Measurements from ENCODE around the gene MRPS30. TPM values are rescaled to one million over a fixed set of nuclear protein-coding genes. Genes with fewer than 3 reads are reported as not detected.

MRPS30 gene
- polyA plus RNA-seq, 1 donor from 2014 or later, result 52.5 TPM

DNA sequence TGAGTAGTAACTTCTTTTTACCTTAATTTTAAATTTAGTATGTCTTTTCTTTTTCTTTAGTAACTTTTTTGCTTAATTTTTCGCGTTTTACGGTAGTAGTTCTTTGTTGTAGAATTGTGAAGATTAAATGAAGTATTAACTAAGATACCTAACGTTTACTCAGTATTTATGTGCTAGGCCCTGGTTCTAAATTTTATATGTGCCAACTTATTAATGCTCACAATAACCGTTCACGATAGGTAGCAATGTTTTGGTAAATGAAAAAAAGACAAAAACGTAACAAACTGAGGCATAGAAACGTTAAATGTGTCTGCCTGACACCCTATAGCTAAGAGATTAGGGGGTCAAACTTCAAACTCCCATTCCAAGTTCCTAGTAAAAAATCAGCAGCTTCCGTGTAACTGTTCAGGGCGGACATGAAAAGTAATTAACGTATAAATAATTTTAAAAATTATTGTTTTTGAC lies 1.2 kb downstream of the MRPS30 start:
- Histone ChIP-seq H3K9ac (ENCODE audit: low read length) (peak overlapping the region; percentile 92), H3K27ac (ENCODE audit: low read length) (peak overlapping the region; percentile 90), H3K4me2 (ENCODE audit: low read length) (peak overlapping the region; percentile 91), H3K9me2 (ENCODE audit: insufficient read depth, low read length) (no peaks in the 10 kb centered on the region), H3K36me3 (ENCODE audit: insufficient read depth, low read length) (no peaks in the 10 kb centered on the region), H3K27me3 (ENCODE audit: insufficient read depth, low read depth, low read length) (no peaks in the 10 kb centered on the region), H3K79me2 (replicated peaks; ENCODE audit: insufficient read depth, low read length) (peaks cover 37% of the 10 kb centered on the region), H2AFZ (ENCODE audit: low read depth, low read length) (no peak overlapping the region), H4K20me1 (ENCODE audit: insufficient read depth) (no peaks in the 10 kb centered on the region), H3K4me3 (ENCODE audit: low read length) (peak overlapping the region; percentile 84), H3F3A (ENCODE audit: insufficient read depth, low read length, poor library complexity, severe bottlenecking) (no peaks in the 10 kb centered on the region), H3K9me3 (ENCODE audit: low read length) (no peaks in the 10 kb centered on the region)
- TF ChIP-seq, protein P1, sequence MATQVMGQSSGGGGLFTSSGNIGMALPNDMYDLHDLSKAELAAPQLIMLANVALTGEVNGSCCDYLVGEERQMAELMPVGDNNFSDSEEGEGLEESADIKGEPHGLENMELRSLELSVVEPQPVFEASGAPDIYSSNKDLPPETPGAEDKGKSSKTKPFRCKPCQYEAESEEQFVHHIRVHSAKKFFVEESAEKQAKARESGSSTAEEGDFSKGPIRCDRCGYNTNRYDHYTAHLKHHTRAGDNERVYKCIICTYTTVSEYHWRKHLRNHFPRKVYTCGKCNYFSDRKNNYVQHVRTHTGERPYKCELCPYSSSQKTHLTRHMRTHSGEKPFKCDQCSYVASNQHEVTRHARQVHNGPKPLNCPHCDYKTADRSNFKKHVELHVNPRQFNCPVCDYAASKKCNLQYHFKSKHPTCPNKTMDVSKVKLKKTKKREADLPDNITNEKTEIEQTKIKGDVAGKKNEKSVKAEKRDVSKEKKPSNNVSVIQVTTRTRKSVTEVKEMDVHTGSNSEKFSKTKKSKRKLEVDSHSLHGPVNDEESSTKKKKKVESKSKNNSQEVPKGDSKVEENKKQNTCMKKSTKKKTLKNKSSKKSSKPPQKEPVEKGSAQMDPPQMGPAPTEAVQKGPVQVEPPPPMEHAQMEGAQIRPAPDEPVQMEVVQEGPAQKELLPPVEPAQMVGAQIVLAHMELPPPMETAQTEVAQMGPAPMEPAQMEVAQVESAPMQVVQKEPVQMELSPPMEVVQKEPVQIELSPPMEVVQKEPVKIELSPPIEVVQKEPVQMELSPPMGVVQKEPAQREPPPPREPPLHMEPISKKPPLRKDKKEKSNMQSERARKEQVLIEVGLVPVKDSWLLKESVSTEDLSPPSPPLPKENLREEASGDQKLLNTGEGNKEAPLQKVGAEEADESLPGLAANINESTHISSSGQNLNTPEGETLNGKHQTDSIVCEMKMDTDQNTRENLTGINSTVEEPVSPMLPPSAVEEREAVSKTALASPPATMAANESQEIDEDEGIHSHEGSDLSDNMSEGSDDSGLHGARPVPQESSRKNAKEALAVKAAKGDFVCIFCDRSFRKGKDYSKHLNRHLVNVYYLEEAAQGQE (IDR thresholded peaks at IDR 0.05; ENCODE audit: borderline replicate concordance), result no peak
- TF ChIP-seq RAD21 (conservative IDR thresholded peaks at IDR 0.05) (no peak), MXI1 (conservative IDR thresholded peaks at IDR 0.05; ENCODE audit: poor library complexity, severe bottlenecking) (no peak), TAF1 (IDR thresholded peaks at IDR 0.05; ENCODE audit: low read depth) (no peak), POLR2AphosphoS5 (IDR thresholded peaks at IDR 0.05) (no peak), EP300 (conservative IDR thresholded peaks at IDR 0.05; ENCODE audit: poor library complexity, severe bottlenecking) (no peak), SMC3 (conservative IDR thresholded peaks at IDR 0.05; ENCODE audit: poor library complexity) (no peak), EZH2 (IDR thresholded peaks at IDR 0.05; ENCODE audit: borderline replicate concordance, insufficient read depth, low read length, poor library complexity, severe bottlenecking) (no peak)
- TF ChIP-seq, protein P2, sequence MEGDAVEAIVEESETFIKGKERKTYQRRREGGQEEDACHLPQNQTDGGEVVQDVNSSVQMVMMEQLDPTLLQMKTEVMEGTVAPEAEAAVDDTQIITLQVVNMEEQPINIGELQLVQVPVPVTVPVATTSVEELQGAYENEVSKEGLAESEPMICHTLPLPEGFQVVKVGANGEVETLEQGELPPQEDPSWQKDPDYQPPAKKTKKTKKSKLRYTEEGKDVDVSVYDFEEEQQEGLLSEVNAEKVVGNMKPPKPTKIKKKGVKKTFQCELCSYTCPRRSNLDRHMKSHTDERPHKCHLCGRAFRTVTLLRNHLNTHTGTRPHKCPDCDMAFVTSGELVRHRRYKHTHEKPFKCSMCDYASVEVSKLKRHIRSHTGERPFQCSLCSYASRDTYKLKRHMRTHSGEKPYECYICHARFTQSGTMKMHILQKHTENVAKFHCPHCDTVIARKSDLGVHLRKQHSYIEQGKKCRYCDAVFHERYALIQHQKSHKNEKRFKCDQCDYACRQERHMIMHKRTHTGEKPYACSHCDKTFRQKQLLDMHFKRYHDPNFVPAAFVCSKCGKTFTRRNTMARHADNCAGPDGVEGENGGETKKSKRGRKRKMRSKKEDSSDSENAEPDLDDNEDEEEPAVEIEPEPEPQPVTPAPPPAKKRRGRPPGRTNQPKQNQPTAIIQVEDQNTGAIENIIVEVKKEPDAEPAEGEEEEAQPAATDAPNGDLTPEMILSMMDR (IDR thresholded peaks at IDR 0.05; ENCODE audit: poor library complexity, severe bottlenecking), result no peak

DNA sequence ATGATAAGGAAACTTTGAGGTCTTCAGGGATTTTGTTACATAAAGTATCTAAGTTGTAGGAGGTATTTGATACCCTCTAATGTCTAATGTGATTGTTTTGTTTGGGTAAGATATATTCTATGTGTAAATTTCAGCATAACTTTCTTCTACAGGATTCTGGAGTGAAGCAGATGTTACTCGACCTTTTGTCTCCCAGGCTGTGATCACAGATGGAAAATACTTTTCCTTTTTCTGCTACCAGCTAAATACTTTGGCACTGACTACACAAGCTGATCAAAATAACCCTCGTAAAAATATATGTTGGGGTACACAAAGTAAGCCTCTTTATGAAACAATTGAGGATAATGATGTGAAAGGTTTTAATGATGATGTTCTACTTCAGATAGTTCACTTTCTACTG lies 6.0 kb downstream of the MRPS30 start:
- Histone ChIP-seq H2AFZ (ENCODE audit: low read depth, low read length) (no peak overlapping the region), H3K4me2 (ENCODE audit: low read length) (no peak overlapping the region), H3K9ac (ENCODE audit: low read length) (no peak overlapping the region), H3K79me2 (replicated peaks; ENCODE audit: insufficient read depth, low read length) (peaks cover 29% of the 10 kb centered on the region), H3K9me3 (ENCODE audit: low read length) (no peaks in the 10 kb centered on the region), H3K4me3 (ENCODE audit: low read length) (no peak overlapping the region), H3K27me3 (ENCODE audit: insufficient read depth, low read depth, low read length) (no peaks in the 10 kb centered on the region), H3K36me3 (ENCODE audit: insufficient read depth, low read length) (no peaks in the 10 kb centered on the region), H3F3A (ENCODE audit: insufficient read depth, low read length, poor library complexity, severe bottlenecking) (no peaks in the 10 kb centered on the region), H3K27ac (ENCODE audit: low read length) (no peak overlapping the region), H3K9me2 (ENCODE audit: insufficient read depth, low read length) (no peaks in the 10 kb centered on the region), H4K20me1 (ENCODE audit: insufficient read depth) (no peaks in the 10 kb centered on the region)
- TF ChIP-seq, protein P1 (IDR thresholded peaks at IDR 0.05; ENCODE audit: borderline replicate concordance), result no peak
- TF ChIP-seq MXI1 (conservative IDR thresholded peaks at IDR 0.05; ENCODE audit: poor library complexity, severe bottlenecking), result no peak
- no peak for TF ChIP-seq POLR2AphosphoS5 (IDR thresholded peaks at IDR 0.05)
- TF ChIP-seq TAF1 (IDR thresholded peaks at IDR 0.05; ENCODE audit: low read depth), result no peak
